Measurements from ENCODE around the gene DNAJB1.

DNA sequence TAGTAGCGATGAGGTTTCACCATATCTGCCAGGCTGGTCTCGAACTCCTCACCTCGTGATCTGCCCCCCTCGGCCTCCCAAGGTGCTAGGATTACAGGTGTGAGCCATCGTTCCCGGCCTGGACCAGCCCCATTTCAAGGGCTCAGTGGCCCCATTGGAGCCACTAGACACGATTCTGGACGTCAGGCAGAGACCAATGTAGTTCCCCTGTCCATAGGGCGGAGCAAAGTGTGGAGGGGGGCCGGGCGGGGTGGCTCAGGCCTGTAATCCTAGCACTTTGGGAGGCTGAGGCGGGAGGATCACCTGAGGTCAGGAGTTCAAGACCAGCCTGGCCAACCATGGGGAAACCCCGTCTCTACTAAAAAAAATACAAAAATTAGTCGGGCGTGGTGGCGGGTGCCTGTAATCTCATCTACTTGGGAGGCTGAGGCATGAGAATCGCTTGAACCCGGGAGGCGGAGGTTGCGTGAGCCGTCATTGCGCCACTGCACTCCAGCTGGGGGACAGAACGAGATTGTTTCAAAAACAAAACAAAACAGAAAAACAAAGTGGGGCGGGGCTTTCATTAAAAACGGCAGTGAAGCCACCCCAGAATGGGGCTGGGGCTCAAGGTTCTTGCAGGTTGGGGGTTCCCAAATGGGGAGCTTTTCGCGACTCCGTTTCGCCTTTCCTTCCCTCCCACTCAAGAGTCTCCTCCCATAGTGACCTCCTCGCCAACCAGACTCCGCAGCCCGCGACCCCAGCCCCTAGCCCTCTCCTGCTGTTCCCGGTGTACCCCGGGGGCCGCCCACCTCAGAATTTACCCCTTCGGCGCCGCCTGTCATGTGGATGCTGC lies 10.4 kb upstream of the DNAJB1 start:
- no peak for TF ChIP-seq RCOR1 (IDR thresholded peaks at IDR 0.05; ENCODE audit: insufficient replicate concordance, low read length)
- TF ChIP-seq POLR2A (IDR thresholded peaks at IDR 0.05; ENCODE audit: low read depth, low read length): no peak

All from IMR-90 (cell line).